Thyroid gland (tissue), 4 donors: ENCODE data around the gene SNCAIP. TPM values are rescaled to one million over a fixed set of nuclear protein-coding genes. Genes with fewer than 3 reads are reported as not detected.

Experiments used
- DNase-seq, 2 donors: peaks; one replicate each; pipeline ENCODE4 v3.0.0-alpha.2; 2019
- H3K27ac ChIP-seq, 3 donors: fragments of 200-600 bp; sonication (generic); 1 replicate in 2 of 3; 2 replicates in 1 of 3; pipeline ENCODE4 v1.5.1; 2016 to 2019; ENCODE audit warnings: mild to moderate bottlenecking in 1 of 3, moderate library complexity in 1 of 3
- H3K27me3 ChIP-seq: fragments of 200-600 bp; sonication (generic); one replicate; pipeline ENCODE4 v1.5.1; 2019
- H3K36me3 ChIP-seq, 2 donors: fragments of 200-600 bp; sonication (generic); one replicate each; pipeline ENCODE4 v1.5.1; 2016 to 2019
- H3K4me1 ChIP-seq, 2 donors: fragments of 200-600 bp; sonication (generic); one replicate each; pipeline ENCODE4 v1.5.1; 2017 to 2019
- H3K4me3 ChIP-seq, 3 donors: fragments of 200-600 bp; sonication (generic); replicated peaks in 1 of 3; 1 replicate in 2 of 3; 2 replicates in 1 of 3; pipeline ENCODE4 v1.5.1; 2016; ENCODE audit warnings: mild to moderate bottlenecking in 1 of 3
- H3K9me3 ChIP-seq: fragments of 200-600 bp; sonication (generic); one replicate; pipeline ENCODE4 v1.5.1; 2017
- CTCF ChIP-seq, 6 experiments: fragments of 200-600 bp in 3 of 6; fragments of 450-650 bp in 3 of 6; sonication (generic) in 3 of 6; IDR thresholded peaks; one replicate each; pipeline ENCODE4 v1.5.1; 2016 to 2019; ENCODE audit warnings: antibody characterized with exemption in 6 of 6, mild to moderate bottlenecking in 2 of 6, inconsistent platforms in 1 of 6, moderate library complexity in 1 of 6
- POLR2A ChIP-seq, 2 donors: fragments of 450-650 bp; IDR thresholded peaks; one replicate each; pipeline ENCODE4 v1.6.1; 2017; ENCODE audit warnings: antibody characterized with exemption in 2 of 2, mild to moderate bottlenecking in 2 of 2, moderate library complexity in 1 of 2
- WGBS, 2 donors: methylation state at CpG; one replicate each; pipeline ENCODE4 v1.1.5; 2017; 5-methylcytosine and 5-hydroxymethylcytosine counted together
- intact Hi-C: fragments of 100-400 bp; cut with DNase I; formaldehyde crosslinking; loops from one replicate; pipeline ENCODE4 v1.15.1; 2023
- total RNA-seq, 4 donors: library from RNA; depleted of rRNA; stranded (reverse); fragments of >200 nt; gene quantifications; one replicate each; pipeline ENCODE4 v1.2.3, GENCODE V29; 2016

Gene SNCAIP
- total RNA-seq, 4 donors from 2014 or later, result 4.0 to 12.8 (median 9.8) TPM

- DNase-seq, result no peak
- WGBS, 2 donors, result 74 to 79% methylated on average over 2 of the region's 2 CpGs
- Histone ChIP-seq H3K9me3 (no peaks in the 10 kb centered on the region), H3K27ac (no peak overlapping the region), H3K4me3 (no peak overlapping the region), H3K4me1 (peaks cover 7 to 8% of the 10 kb centered on the region in 2 donors), H3K36me3 (no peaks in the 10 kb centered on the region), H3K27me3 (no peaks in the 10 kb centered on the region)
- intact Hi-C loops, result no loop called here
- TF ChIP-seq POLR2A (IDR thresholded peaks at IDR 0.05) (no peak), CTCF (IDR thresholded peaks at IDR 0.05) (no peak)
These were observed 9.9 kb downstream of the SNCAIP start for GRCh38 chr5:122321921-122322320.

- no peak for TF ChIP-seq CTCF (IDR thresholded peaks at IDR 0.05)
- no peak for TF ChIP-seq POLR2A (IDR thresholded peaks at IDR 0.05)
- 43 to 44% methylated on average over 7 of the region's 7 CpGs for WGBS, 2 donors
- no peak for DNase-seq
- Histone ChIP-seq H3K27me3 (no peaks in the 10 kb centered on the region), H3K4me3 (no peak overlapping the region), H3K27ac (no peak overlapping the region), H3K9me3 (no peaks in the 10 kb centered on the region), H3K36me3 (no peaks in the 10 kb centered on the region), H3K4me1 (peaks cover 7 to 8% of the 10 kb centered on the region in 2 donors)
- intact Hi-C loops, result no loop called here
These were observed 10.9 kb downstream of the SNCAIP start for GRCh38 chr5:122322801-122323548.

GRCh38 chr5:122323738-122324137 is 11.7 kb downstream of the SNCAIP start:
- WGBS, 2 donors, result 85 to 93% methylated on average over 4 of the region's 4 CpGs
- Histone ChIP-seq H3K27ac (no peak overlapping the region), H3K36me3 (no peaks in the 10 kb centered on the region), H3K9me3 (no peaks in the 10 kb centered on the region), H3K4me3 (no peak overlapping the region), H3K27me3 (no peaks in the 10 kb centered on the region), H3K4me1 (peaks cover 7 to 8% of the 10 kb centered on the region in 2 donors)
- intact Hi-C loops, result no loop called here
- no peak for DNase-seq
- TF ChIP-seq CTCF (IDR thresholded peaks at IDR 0.05) (no peak), POLR2A (IDR thresholded peaks at IDR 0.05) (no peak)

GRCh38 chr5:122327110-122327509 is 15.1 kb downstream of the SNCAIP start:
- intact Hi-C loops, result no loop called here
- Histone ChIP-seq H3K36me3 (no peaks in the 10 kb centered on the region), H3K27me3 (no peaks in the 10 kb centered on the region), H3K9me3 (no peaks in the 10 kb centered on the region), H3K4me3 (no peak overlapping the region), H3K27ac (no peak overlapping the region), H3K4me1 (peaks cover 0 to 2% of the 10 kb centered on the region in 2 donors)
- no peak for DNase-seq
- no peak for TF ChIP-seq CTCF (IDR thresholded peaks at IDR 0.05)
- no peak for TF ChIP-seq POLR2A (IDR thresholded peaks at IDR 0.05)
- 63 to 65% methylated on average over 2 of the region's 2 CpGs for WGBS, 2 donors

GRCh38 chr5:122330881-122331280 is 18.8 kb downstream of the SNCAIP start:
- Histone ChIP-seq H3K4me1 (no peaks in the 10 kb centered on the region), H3K9me3 (no peaks in the 10 kb centered on the region), H3K27me3 (no peaks in the 10 kb centered on the region), H3K27ac (no peak overlapping the region), H3K4me3 (no peak overlapping the region), H3K36me3 (no peaks in the 10 kb centered on the region)
- TF ChIP-seq CTCF (IDR thresholded peaks at IDR 0.05), result no peak
- no peak for TF ChIP-seq POLR2A (IDR thresholded peaks at IDR 0.05)
- WGBS, 2 donors, result 96% methylated on average over 6 of the region's 6 CpGs
- intact Hi-C loops, result no loop called here
- DNase-seq, result no peak
